ENCODE results near the gene CPNE5.
"Not testable (repeated sequence)": the region's sequence is repeated elsewhere in the genome, so short reads cannot be mapped to it uniquely, and the experiment has no call there.

Gene CPNE5

DNA sequence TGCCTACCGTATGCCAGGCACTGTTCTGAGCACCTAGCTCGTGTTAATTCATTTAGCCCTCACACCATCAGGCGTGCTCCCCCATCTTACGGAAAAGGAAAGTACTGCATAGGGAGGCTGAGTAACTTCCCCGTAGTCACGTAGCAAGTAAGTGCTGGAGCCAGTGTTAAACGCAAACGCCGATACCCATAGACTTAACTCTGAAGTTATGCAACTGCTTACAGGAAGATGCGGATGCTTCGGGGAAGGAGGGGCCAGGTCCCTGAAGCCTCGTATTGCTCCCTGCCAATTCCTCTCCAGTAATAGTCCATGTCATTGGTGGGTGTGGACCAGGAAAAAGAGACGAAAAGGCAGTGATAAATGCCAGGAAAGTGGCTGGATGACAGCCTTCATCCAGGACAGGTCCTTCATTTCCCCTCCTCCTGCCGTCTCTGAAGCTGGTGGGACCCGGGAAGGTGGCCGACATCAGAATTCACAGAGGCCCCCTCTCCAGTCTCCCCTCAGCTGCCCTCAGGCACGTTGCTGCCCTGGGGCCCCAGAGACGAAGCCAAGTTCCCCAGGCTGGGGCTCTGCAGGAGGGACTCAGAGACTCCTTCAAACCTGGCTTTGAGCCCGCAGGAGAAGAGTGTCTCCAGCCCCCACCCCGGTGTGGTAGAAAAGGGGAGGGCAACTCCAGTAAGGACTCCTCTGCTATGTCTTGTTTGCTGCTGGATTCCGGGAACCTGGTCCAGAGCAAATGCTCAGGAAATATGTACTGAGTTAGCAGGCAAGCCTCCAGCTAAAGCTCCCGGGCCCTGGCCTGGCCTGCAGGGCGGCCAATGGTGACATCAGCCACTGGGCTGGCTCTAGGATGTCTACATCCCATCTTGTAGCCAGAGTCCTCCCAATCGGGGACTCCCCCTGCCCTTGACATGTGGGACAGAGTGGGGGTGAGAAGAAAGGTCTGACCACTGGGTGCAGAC is 103.9 kb downstream of the CPNE5 start:
- H3K27ac Mint-ChIP-seq: peak overlapping the region; percentile 80
- no peaks in the 10 kb centered on the region for H3K9me3 Mint-ChIP-seq
- peak overlapping the region; percentile 45 for H3K4me3 Mint-ChIP-seq
- H3K4me1 Mint-ChIP-seq (ENCODE audit: low read depth): peaks cover 25% of the 10 kb centered on the region
- peaks cover 5% of the 10 kb centered on the region for H3K27me3 Mint-ChIP-seq
- no peaks in the 10 kb centered on the region for H3K36me3 Mint-ChIP-seq (ENCODE audit: low read depth)

- no peaks in the 10 kb centered on the region for H3K36me3 Mint-ChIP-seq (ENCODE audit: low read depth)
- peaks cover 5% of the 10 kb centered on the region for H3K27me3 Mint-ChIP-seq
- H3K9me3 Mint-ChIP-seq: no peaks in the 10 kb centered on the region
- peak overlapping the region; percentile 80 for H3K27ac Mint-ChIP-seq
- peak overlapping the region; percentile 45 for H3K4me3 Mint-ChIP-seq
- H3K4me1 Mint-ChIP-seq (ENCODE audit: low read depth): peaks cover 21% of the 10 kb centered on the region
Measured at GRCh38 chr6:36734486-36735060, 104.7 kb downstream of the CPNE5 start.

DNA sequence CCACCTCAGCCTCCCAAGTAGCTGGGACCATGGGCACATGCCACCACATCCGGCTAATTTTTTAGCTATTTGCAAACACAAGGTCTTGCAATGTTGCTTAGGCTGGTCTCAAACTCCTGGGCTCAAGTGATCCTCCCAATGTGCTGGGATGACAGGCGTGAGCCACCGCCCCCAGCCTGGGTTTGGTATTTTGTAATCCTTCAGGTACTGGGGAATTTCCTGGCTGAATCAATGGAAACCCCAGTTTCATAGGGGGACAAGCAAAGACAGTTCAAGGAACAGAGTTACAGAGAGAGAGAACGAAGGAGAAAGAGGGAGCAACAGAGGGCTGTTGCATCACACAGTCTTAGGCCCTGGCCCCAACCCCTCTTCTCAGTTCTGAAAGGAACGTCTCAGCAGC is 105.9 kb downstream of the CPNE5 start:
- Mint-ChIP-seq H3K27me3 (peaks cover 5% of the 10 kb centered on the region), H3K4me1 (ENCODE audit: low read depth) (peaks cover 28% of the 10 kb centered on the region), H3K27ac (peak overlapping the region; percentile 26), H3K9me3 (no peaks in the 10 kb centered on the region), H3K4me3 (no peak overlapping the region), H3K36me3 (ENCODE audit: low read depth) (no peaks in the 10 kb centered on the region)

DNA sequence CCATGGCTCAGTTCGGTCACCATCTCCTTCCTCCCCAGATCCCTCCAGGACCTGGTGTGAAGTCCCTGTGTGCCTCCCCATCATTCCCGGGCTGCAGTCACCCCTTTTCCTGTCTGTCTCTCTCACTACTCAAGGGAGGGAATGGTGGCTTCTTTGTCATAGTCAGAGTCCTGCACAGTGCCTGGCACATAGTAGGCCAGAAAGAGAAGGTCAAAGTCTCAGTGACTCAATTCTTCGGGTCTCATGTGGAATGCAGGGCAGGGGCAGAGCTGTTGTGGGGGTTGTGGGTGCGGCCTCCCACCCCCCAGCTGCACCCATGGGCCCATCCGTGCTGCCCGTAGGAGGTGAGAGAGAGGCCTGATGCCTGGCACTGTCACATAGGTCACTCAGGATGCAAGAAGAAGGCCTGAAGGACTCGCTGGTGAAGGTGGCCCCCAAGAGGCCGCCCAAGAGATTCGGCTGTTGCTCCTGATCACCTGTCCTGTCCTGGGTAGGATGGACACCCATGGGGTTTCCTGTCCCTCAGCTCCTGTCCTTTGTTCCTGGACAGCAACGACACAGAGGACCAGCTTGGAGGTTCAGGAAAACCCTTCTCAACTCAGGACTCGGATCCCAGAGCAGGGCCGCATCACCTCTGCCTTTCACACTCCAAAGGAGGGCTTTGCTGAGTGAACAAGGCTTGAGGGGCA is 107.5 kb downstream of the CPNE5 start:
- H3K27ac Mint-ChIP-seq: no peak overlapping the region

GRCh38 chr6:36730424-36731380 is 108.5 kb downstream of the CPNE5 start:
- H3K27ac Mint-ChIP-seq: no peak overlapping the region
- H3K4me1 Mint-ChIP-seq (ENCODE audit: low read depth): peaks cover 49% of the 10 kb centered on the region

More for the DNA sequence above, 107.5 kb downstream of the CPNE5 start:
- Mint-ChIP-seq H3K4me1 (ENCODE audit: low read depth) (peaks cover 44% of the 10 kb centered on the region), H3K4me3 (no peak overlapping the region), H3K9me3 (no peaks in the 10 kb centered on the region), H3K27me3 (peaks cover 5% of the 10 kb centered on the region), H3K36me3 (ENCODE audit: low read depth) (no peaks in the 10 kb centered on the region)

DNA sequence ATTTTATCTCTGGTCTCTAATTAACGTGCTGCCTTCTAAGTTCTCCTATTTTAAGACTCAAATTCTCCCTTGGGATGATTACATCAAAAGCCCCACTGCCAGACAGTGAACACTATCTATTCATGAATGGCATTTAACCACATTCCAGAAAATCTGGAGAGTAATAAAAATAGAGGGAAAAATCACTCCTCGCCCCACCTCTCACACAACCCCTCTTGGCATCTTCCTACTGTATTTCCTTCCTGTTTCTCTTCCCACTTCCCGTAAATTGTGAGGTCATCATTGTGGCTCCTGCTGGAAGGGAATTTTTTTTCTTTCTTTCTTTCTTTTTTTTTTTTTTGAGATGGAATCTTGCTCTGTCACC is 110.1 kb downstream of the CPNE5 start:
- peaks cover 48% of the 10 kb centered on the region for H3K4me1 Mint-ChIP-seq (ENCODE audit: low read depth)
- no peaks in the 10 kb centered on the region for H3K9me3 Mint-ChIP-seq
- H3K4me3 Mint-ChIP-seq: no peak overlapping the region
- no peaks in the 10 kb centered on the region for H3K36me3 Mint-ChIP-seq (ENCODE audit: low read depth)
- H3K27ac Mint-ChIP-seq: no peak overlapping the region
- no peaks in the 10 kb centered on the region for H3K27me3 Mint-ChIP-seq

More at GRCh38 chr6:36730424-36731380, 108.5 kb downstream of the CPNE5 start:
- peaks cover 5% of the 10 kb centered on the region for H3K27me3 Mint-ChIP-seq
- H3K4me3 Mint-ChIP-seq: no peak overlapping the region
- H3K36me3 Mint-ChIP-seq (ENCODE audit: low read depth): no peaks in the 10 kb centered on the region
- no peaks in the 10 kb centered on the region for H3K9me3 Mint-ChIP-seq

DNA sequence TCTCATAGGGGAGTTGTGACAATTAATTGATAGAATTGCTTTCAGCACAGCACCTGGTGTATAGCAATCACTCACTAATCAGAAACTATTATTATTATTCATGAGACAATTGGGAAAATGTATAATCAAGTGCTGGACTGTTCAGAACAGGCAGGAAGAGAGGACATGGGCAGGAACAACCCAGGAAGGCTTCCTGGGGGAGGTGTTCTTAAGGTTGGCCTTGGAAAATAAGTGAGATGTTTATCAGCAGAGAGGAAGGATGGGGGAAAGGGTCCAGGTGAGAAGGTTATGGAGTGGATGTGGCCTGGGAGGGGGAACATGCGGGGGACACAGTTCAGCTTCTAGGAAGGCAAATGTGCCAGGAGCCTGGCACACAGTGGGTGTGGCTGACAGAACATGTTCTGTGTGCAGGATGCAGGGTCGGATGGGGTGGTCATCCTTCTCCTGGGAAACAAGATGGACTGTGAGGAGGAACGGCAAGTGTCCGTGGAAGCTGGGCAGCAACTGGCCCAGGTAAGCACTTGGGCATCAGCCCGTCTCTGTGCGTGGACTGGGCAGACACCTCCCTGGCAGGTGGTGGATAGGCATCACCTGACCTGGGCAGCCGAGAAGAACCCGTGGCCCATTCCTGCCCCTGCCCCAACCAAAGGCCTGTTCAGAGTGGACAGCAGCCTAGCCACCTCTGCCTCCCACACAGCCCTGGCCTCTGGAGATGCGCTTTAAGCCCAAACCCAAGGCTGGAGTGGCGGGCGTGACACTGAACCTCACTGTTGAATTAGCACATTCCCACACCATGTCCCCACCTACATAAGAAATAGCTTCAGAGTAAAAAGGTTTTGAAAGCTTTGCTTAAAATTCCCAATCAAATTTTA is 110.7 kb downstream of the CPNE5 start:
- Mint-ChIP-seq H3K36me3 (ENCODE audit: low read depth) (no peaks in the 10 kb centered on the region), H3K27me3 (no peaks in the 10 kb centered on the region), H3K27ac (peak overlapping the region; percentile 45), H3K4me3 (no peak overlapping the region), H3K4me1 (ENCODE audit: low read depth) (peaks cover 45% of the 10 kb centered on the region), H3K9me3 (no peaks in the 10 kb centered on the region)

GRCh38 chr6:36727505-36728021 is 111.7 kb downstream of the CPNE5 start:
- H3K27me3 Mint-ChIP-seq: no peaks in the 10 kb centered on the region
- no peaks in the 10 kb centered on the region for H3K36me3 Mint-ChIP-seq (ENCODE audit: low read depth)
- H3K4me3 Mint-ChIP-seq: no peak overlapping the region
- no peaks in the 10 kb centered on the region for H3K9me3 Mint-ChIP-seq
- H3K4me1 Mint-ChIP-seq (ENCODE audit: low read depth): peaks cover 42% of the 10 kb centered on the region
- H3K27ac Mint-ChIP-seq: peak overlapping the region; percentile 19

GRCh38 chr6:36725581-36725980 is 113.7 kb downstream of the CPNE5 start:
- H3K9me3 Mint-ChIP-seq: no peaks in the 10 kb centered on the region
- H3K27ac Mint-ChIP-seq: no peak overlapping the region
- peaks cover 42% of the 10 kb centered on the region for H3K4me1 Mint-ChIP-seq (ENCODE audit: low read depth)
- H3K4me3 Mint-ChIP-seq: no peak overlapping the region
- no peaks in the 10 kb centered on the region for H3K27me3 Mint-ChIP-seq
- no peaks in the 10 kb centered on the region for H3K36me3 Mint-ChIP-seq (ENCODE audit: low read depth)

GRCh38 chr6:36724514-36725390 is 114.5 kb downstream of the CPNE5 start:
- Mint-ChIP-seq H3K27me3 (no peaks in the 10 kb centered on the region), H3K27ac (no peak overlapping the region), H3K36me3 (ENCODE audit: low read depth) (no peaks in the 10 kb centered on the region), H3K4me3 (no peak overlapping the region), H3K4me1 (ENCODE audit: low read depth) (peaks cover 42% of the 10 kb centered on the region), H3K9me3 (no peaks in the 10 kb centered on the region)

DNA sequence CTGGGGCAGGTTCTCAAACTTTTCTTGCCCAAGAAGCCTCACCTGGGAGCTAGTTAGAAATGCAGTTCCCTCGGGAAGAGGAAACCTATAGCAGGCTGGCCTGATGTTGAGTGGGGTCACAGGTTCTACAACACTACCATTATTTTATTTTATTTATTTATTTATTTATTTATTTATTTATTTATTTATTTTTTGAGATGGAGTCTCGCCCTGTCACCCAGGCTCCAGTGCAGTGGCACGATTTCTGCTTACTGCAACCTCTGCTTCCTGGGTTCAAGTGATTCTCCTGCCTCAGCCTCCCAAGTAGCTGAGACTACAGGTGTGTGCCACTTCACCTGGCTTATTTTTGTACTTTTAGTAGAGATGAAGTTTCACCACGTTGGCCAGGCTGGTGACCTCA is 115.3 kb downstream of the CPNE5 start:
- not testable (repeated sequence) for H3K27me3 Mint-ChIP-seq; H3K9me3 Mint-ChIP-seq; H3K36me3 Mint-ChIP-seq (ENCODE audit: low read depth); H3K27ac Mint-ChIP-seq; H3K4me3 Mint-ChIP-seq
- H3K4me1 Mint-ChIP-seq (ENCODE audit: low read depth): peaks cover 40% of the 10 kb centered on the region

GRCh38 chr6:36722879-36723278 is 116.4 kb downstream of the CPNE5 start:
- Mint-ChIP-seq H3K27me3 (no peaks in the 10 kb centered on the region), H3K4me1 (ENCODE audit: low read depth) (peaks cover 31% of the 10 kb centered on the region), H3K27ac (no peak overlapping the region), H3K36me3 (ENCODE audit: low read depth) (no peaks in the 10 kb centered on the region), H3K4me3 (no peak overlapping the region), H3K9me3 (no peaks in the 10 kb centered on the region)

- H3K9me3 Mint-ChIP-seq: no peaks in the 10 kb centered on the region
- H3K36me3 Mint-ChIP-seq (ENCODE audit: low read depth): no peaks in the 10 kb centered on the region
- no peak overlapping the region for H3K27ac Mint-ChIP-seq
- peaks cover 26% of the 10 kb centered on the region for H3K4me1 Mint-ChIP-seq (ENCODE audit: low read depth)
- no peaks in the 10 kb centered on the region for H3K27me3 Mint-ChIP-seq
- no peak overlapping the region for H3K4me3 Mint-ChIP-seq
Measured at GRCh38 chr6:36722365-36722764, 116.9 kb downstream of the CPNE5 start.
